Liver (tissue), 3 donors: ENCODE results near the gene ARPC4.

Source experiments
- TAF1 ChIP-seq: conservative IDR thresholded peaks from 2 replicates; pipeline ENCODE4 v1.6.1; 2016; ENCODE audit warnings: antibody characterized with exemption, mild to moderate bottlenecking
- TF ChIP-seq, protein P1 (sequence below): fragments of 150-350 bp; IDR thresholded peaks from 2 replicates; pipeline ENCODE4 v1.5.1; 2017; ENCODE audit warnings: improper control_type of control experiment, low read depth, low read length; ENCODE audit not compliant: missing input control
- donor health status: healthy.
- donor health status: healthy.

DNA sequence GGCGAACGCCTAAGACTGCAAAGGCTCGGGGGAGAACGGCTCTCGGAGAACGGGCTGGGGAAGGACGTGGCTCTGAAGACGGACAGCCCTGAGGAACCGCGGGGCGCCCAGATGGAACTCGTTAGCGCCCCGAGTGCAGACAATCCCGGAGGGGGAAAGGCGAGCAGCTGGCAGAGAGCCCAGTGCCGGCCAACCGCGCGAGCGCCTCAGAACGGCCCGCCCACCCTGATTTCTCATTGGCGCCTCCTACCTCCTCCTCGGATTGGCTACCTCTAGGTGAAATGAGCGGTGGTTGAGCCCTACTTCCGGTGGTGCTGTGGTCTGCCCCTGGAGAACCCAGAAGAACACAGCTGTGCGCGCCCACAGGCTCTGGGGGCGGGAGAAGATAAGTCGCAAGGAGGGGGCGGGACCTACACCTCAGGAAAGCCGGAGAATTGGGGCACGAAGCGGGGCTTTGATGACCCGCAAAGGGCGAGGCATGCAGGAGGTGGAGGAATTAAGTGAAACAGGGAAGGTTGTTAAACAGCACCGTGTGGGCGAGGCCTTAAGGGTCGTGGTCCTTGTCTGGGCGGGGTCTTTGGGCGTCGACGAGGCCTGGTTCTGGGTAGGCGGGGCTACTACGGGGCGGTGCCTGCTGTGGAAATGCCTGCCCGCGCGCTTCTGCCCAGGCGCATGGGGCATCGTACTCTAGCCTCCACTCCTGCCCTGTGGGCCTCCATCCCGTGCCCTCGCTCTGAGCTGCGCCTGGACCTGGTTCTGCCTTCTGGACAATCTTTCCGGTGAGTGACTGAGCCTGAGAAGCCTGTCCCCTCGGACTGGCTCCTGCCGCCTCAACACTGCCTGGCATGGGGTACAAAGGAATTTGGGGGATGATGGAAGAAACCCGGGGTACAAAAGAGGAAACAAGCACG, 43.0 kb upstream of the ARPC4 start, which contains the start of gene OGG1:
- TF ChIP-seq, protein P1, sequence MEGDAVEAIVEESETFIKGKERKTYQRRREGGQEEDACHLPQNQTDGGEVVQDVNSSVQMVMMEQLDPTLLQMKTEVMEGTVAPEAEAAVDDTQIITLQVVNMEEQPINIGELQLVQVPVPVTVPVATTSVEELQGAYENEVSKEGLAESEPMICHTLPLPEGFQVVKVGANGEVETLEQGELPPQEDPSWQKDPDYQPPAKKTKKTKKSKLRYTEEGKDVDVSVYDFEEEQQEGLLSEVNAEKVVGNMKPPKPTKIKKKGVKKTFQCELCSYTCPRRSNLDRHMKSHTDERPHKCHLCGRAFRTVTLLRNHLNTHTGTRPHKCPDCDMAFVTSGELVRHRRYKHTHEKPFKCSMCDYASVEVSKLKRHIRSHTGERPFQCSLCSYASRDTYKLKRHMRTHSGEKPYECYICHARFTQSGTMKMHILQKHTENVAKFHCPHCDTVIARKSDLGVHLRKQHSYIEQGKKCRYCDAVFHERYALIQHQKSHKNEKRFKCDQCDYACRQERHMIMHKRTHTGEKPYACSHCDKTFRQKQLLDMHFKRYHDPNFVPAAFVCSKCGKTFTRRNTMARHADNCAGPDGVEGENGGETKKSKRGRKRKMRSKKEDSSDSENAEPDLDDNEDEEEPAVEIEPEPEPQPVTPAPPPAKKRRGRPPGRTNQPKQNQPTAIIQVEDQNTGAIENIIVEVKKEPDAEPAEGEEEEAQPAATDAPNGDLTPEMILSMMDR = no peak
- TF ChIP-seq TAF1 = no peak
